GM10266 (cell line): ENCODE measurements around the gene NT5E.

Experiments
- DNase-seq: peaks from one replicate; pipeline ENCODE4 v3.0.0; 2012; ENCODE audit errors: extremely low spot score
- TF ChIP-seq, protein P1 (sequence below): IDR thresholded peaks from 2 replicates; pipeline ENCODE4 v1.5.1; 2012; ENCODE audit warnings: mild to moderate bottlenecking, low read depth; ENCODE audit not compliant: control insufficient read depth, insufficient read depth; ENCODE audit errors: missing control alignments

NT5E gene

DNA sequence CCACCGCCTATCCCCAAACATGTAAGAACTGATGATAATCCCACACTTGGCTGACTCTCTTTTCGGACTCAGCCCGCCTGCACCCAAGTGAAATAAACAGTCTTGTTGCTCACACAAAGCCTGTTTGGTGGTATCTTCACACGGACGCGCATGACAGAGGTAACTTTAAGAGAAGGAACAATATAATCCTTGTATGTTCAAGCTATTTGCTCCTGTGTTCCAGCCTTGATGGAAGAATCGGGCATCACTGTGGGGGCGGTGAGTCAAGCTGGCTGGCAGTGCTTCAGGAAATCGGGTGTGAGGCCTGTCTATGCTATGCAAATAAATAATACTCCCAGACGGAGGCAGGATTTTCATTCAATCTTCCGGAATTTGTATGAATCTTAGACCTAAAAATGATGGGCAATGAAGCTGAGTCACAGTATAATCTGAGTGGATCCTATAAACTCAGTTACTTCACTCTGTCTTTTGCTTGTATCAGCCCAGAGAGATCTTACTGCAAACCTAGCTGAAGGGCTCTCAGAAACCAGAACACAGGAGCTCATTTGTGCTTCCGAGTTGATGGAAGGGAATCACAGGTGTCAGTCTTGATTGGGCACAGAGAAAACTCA, 45.2 kb upstream of the NT5E start:
- TF ChIP-seq, protein P1, sequence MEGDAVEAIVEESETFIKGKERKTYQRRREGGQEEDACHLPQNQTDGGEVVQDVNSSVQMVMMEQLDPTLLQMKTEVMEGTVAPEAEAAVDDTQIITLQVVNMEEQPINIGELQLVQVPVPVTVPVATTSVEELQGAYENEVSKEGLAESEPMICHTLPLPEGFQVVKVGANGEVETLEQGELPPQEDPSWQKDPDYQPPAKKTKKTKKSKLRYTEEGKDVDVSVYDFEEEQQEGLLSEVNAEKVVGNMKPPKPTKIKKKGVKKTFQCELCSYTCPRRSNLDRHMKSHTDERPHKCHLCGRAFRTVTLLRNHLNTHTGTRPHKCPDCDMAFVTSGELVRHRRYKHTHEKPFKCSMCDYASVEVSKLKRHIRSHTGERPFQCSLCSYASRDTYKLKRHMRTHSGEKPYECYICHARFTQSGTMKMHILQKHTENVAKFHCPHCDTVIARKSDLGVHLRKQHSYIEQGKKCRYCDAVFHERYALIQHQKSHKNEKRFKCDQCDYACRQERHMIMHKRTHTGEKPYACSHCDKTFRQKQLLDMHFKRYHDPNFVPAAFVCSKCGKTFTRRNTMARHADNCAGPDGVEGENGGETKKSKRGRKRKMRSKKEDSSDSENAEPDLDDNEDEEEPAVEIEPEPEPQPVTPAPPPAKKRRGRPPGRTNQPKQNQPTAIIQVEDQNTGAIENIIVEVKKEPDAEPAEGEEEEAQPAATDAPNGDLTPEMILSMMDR = no peak
- DNase-seq = no peak

DNA sequence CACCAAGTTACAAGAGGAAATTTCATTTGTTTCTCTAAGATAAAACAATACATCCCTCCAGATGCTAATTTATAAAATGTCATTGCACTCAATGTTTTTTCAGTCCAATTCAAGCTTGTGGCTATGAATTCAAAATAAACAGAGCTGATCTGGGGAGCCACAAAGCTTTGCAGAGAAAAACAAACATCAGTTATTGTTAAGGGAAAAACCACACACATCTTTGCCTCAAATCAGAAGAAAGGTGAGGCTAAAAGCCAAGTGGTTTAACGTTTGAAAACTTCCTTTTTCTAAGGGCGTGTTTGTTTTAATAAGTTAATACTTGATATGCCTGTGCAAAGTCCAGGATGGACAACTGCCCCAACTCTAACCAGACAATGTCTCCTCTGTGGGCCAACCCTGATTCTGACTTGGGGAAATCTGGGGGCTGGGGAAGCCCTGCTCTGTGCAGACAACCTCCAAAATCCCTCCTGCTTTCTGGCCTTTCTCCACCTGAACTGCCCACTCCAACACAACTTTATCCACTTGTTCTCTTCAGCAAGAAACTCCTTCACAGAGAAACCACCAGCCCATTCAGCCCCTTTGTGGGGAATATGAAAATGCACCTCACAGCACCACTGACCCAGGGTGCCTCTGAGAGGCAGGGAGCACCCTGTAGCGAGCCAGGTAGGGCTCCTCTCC, 44.6 kb upstream of the NT5E start:
- TF ChIP-seq, protein P1 = no peak
- DNase-seq = no peak

DNA sequence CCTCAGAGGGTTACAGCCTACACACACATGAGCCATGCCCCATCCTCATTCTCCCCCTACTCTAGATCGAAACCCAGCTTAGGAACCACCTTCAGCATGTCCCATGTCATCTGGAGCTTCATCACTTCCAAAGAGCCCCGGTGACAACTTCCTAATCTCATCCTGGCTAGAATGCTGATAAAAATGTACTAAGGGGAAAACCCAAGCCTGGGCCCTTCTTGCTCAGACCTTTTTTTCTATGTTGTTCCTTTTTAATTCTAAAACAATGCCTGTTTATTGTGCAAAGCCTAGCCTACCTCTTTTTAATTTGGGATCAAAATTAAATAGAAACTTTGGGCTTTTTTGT, 44.1 kb upstream of the NT5E start:
- TF ChIP-seq, protein P1 = no peak
- no peak for DNase-seq

DNA sequence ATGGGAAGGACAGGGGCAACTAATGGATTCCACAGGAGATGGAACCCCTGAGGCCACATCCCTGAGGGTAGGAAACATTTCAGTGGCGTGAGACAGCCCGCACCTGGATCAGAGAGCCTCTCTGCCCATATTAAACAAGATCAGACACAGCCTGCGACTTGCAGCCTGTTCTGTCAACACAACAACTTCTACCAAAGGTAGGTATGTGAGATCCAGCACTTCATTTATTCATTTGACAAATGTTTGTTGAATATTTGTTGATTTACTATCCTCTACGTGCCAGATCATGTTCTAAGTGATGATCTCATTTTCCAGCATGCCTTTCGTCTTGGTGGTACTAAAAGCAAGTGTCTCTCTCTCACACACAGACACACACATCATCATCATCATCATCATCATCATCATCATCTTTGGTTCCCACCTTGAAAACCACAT, 43.2 kb upstream of the NT5E start:
- DNase-seq = no peak
- TF ChIP-seq, protein P1 = no peak

DNA sequence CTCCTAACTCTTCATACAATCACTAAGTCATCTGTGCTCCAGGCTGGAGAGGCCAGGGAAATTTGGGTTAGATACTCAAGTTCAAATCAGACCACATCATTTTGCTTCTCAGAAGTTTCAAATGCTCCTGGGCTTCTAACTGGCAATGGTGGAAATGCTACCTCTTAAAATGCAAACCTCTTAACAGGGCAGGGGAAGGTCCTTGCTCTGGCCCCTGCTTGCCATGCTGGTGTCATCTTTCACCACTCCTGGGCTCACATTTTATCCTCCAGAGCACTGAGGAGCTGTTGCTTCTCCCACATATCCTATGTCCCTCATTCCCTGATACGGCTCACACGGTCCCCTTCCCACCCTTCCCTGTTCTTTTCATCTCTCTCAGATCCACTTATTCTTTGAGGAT, 41.8 kb upstream of the NT5E start:
- no peak for DNase-seq
- TF ChIP-seq, protein P1 = no peak

DNA sequence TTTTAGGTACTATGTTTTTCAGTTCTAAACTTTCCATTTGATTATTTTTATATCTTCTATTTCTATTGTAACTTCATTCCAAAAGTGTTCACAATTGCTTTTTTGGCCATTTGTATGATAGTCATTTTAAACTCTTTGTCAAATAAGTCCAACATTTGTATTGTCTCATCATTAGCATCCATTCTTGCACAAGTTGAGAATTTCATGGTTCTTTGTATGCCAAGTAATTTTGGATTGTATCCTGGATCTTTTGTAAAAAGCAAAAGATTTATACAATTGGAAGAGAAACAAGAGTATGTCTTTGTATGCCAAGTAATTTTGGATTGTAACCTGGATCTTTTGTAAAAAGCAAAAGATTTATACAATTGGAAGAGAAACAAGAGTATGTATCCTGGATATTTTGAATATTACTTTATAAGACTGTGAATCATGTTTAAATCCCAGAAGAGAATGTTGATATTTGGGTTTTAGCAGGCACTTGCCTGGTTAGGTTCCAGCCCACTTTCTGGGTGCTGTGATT, 36.9 kb upstream of the NT5E start:
- TF ChIP-seq, protein P1 = no peak
- no peak for DNase-seq

DNA sequence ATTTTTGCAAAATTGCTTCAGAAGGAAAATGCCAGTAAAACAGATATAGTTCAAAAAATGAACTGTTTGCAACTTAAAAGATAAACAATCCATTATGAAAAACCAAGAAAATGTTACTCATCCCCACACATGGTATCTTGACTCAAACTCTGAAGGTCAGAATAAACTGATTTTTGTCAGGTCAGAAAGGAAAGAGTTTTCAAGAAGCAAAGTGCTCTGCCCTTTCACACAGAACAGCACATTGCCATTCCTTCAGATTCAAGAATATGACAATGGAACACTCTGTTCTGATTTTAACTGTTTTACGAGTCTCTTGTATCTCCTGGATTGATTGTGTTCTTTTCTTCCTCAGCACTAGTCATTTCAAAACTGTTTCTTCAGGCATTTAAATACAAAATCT, 33.8 kb upstream of the NT5E start:
- DNase-seq = no peak
- TF ChIP-seq, protein P1 = no peak
